Activated naive CD4-positive, alpha-beta T cell treated with anti-CD3 and anti-CD28 coated beads, Interleukin-2, amount 10 ng/mL, durations not matched to agents 7 days and 5 days (primary cell): Measurements from ENCODE around the gene ASS1.

ENCODE experiments used
- CTCF ChIA-PET: fragments of 350-600 bp; sonication (Branson Sonifier 250); formaldehyde crosslinking; loops from one replicate; lab custom pipeline; 2021; ENCODE audit warnings: antibody characterized with exemption; lab: Charles Lee
- DNase-seq: peaks from one replicate; pipeline ENCODE4 v3.0.0-alpha.2; 2020
- H3K27ac Mint-ChIP-seq: one replicate; pipeline ENCODE4 v1.8.0; 2021; ENCODE audit warnings: mild to moderate bottlenecking, moderate library complexity, mixed read lengths
- H3K27me3 Mint-ChIP-seq: one replicate; pipeline ENCODE4 v1.8.0; 2021; ENCODE audit warnings: mild to moderate bottlenecking, mixed read lengths
- H3K36me3 Mint-ChIP-seq: one replicate; pipeline ENCODE4 v1.8.0; 2021; ENCODE audit warnings: mixed read lengths
- H3K4me1 Mint-ChIP-seq: one replicate; pipeline ENCODE4 v1.8.0; 2021; ENCODE audit warnings: mixed read lengths
- H3K4me3 Mint-ChIP-seq: one replicate; pipeline ENCODE4 v1.8.0; 2021; ENCODE audit warnings: mild to moderate bottlenecking, moderate library complexity, mixed read lengths
- H3K9me3 Mint-ChIP-seq: one replicate; pipeline ENCODE4 v1.8.0; 2021; ENCODE audit warnings: mixed read lengths

The ASS1 gene

GRCh38 chr9:130490981-130491380 lies 46.2 kb downstream of the ASS1 start:
- H3K27ac Mint-ChIP-seq = no peak overlapping the region
- no peak for DNase-seq
- peaks cover 12% of the 10 kb centered on the region for H3K9me3 Mint-ChIP-seq
- no peaks in the 10 kb centered on the region for H3K36me3 Mint-ChIP-seq
- CTCF ChIA-PET = no interaction called here
- no peak overlapping the region for H3K4me3 Mint-ChIP-seq
- H3K4me1 Mint-ChIP-seq = no peaks in the 10 kb centered on the region
- peaks cover 12% of the 10 kb centered on the region for H3K27me3 Mint-ChIP-seq

- CTCF ChIA-PET = no interaction called here
- no peaks in the 10 kb centered on the region for H3K4me1 Mint-ChIP-seq
- H3K27me3 Mint-ChIP-seq = peaks cover 8% of the 10 kb centered on the region
- no peaks in the 10 kb centered on the region for H3K36me3 Mint-ChIP-seq
- no peak overlapping the region for H3K27ac Mint-ChIP-seq
- DNase-seq = no peak
- H3K4me3 Mint-ChIP-seq = no peak overlapping the region
- peaks cover 12% of the 10 kb centered on the region for H3K9me3 Mint-ChIP-seq
Observed at GRCh38 chr9:130491830-130492482, 47.2 kb downstream of the ASS1 start.

- H3K27me3 Mint-ChIP-seq = peaks cover 14% of the 10 kb centered on the region
- H3K4me3 Mint-ChIP-seq = no peak overlapping the region
- CTCF ChIA-PET = no interaction called here
- no peaks in the 10 kb centered on the region for H3K36me3 Mint-ChIP-seq
- no peaks in the 10 kb centered on the region for H3K4me1 Mint-ChIP-seq
- peaks cover 12% of the 10 kb centered on the region for H3K9me3 Mint-ChIP-seq
- no peak for DNase-seq
- H3K27ac Mint-ChIP-seq = no peak overlapping the region
Observed at GRCh38 chr9:130493021-130493420, 48.3 kb downstream of the ASS1 start.

- peaks cover 12% of the 10 kb centered on the region for H3K9me3 Mint-ChIP-seq
- H3K4me1 Mint-ChIP-seq = no peaks in the 10 kb centered on the region
- H3K27me3 Mint-ChIP-seq = peaks cover 14% of the 10 kb centered on the region
- H3K4me3 Mint-ChIP-seq = no peak overlapping the region
- CTCF ChIA-PET = no interaction called here
- no peak for DNase-seq
- H3K27ac Mint-ChIP-seq = no peak overlapping the region
- H3K36me3 Mint-ChIP-seq = no peaks in the 10 kb centered on the region
Observed at GRCh38 chr9:130493476-130493875, 48.7 kb downstream of the ASS1 start.

DNA sequence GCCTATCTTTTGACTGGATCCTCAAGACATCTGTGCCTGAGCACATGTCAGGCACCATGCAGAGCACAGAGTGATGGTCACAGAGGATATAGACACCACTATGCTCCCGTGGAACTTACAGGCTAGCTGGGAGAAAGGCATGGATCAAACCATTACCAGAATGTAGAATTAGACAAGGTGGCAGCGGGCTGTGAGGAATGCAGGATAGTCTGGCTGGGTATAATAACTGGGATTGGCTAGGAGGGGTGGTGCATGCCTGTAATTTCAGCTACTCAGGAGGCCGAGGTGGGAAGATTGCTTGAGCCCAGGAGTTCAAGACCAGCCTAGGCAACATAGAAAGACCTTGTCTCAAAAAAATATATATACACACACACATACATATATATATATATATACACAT lies 50.3 kb downstream of the ASS1 start:
- H3K27ac Mint-ChIP-seq = no peak overlapping the region
- no peak overlapping the region for H3K4me3 Mint-ChIP-seq
- H3K9me3 Mint-ChIP-seq = peaks cover 12% of the 10 kb centered on the region
- peaks cover 14% of the 10 kb centered on the region for H3K27me3 Mint-ChIP-seq
- CTCF ChIA-PET = interaction anchor here (1.2 kb wide), 1 partner anchor 507 kb away, joined by 3 read pairs; no protein-coding TSS in a partner anchor
- DNase-seq = no peak
- H3K4me1 Mint-ChIP-seq = no peaks in the 10 kb centered on the region
- no peaks in the 10 kb centered on the region for H3K36me3 Mint-ChIP-seq

GRCh38 chr9:130497139-130497538 lies 52.4 kb downstream of the ASS1 start:
- H3K27ac Mint-ChIP-seq = no peak overlapping the region
- peaks cover 12% of the 10 kb centered on the region for H3K9me3 Mint-ChIP-seq
- H3K36me3 Mint-ChIP-seq = no peaks in the 10 kb centered on the region
- CTCF ChIA-PET = no interaction called here
- H3K27me3 Mint-ChIP-seq = peaks cover 17% of the 10 kb centered on the region
- no peak overlapping the region for H3K4me3 Mint-ChIP-seq
- no peaks in the 10 kb centered on the region for H3K4me1 Mint-ChIP-seq
- no peak for DNase-seq

DNA sequence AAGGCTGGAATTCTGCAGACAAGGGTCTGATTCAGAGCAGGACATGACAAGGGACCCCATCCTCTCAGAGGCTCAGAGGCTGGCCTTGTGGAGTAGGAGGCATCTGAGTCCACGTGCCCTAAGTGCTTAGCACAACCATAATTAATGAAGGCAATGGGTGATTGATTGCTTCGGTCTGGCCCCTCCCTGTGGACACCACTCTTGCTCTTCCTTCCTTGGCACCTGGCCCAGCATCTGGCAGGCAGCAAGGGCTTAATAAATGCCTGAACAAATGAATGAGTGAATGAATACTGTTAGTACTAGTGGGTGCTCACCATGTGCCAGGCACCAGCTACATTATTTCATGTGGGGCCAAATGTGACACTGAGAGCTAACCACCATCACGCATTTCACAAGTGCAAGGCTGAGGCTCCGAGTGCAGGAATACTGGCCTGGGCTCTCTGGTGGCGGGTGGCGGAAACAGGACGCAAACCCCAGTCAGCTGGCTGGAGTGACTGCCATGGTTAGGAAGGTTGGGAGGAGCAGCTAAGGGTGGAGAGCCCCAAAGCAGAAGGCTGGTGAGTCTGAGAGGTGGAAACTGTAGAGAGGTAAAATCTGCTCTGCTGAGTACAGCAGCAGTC lies 53.6 kb downstream of the ASS1 start:
- Mint-ChIP-seq H3K27me3 (peaks cover 17% of the 10 kb centered on the region), H3K36me3 (no peaks in the 10 kb centered on the region), H3K9me3 (peaks cover 12% of the 10 kb centered on the region), H3K4me1 (no peaks in the 10 kb centered on the region), H3K27ac (no peak overlapping the region), H3K4me3 (no peak overlapping the region)
- CTCF ChIA-PET = no interaction called here
- DNase-seq = no peak

DNA sequence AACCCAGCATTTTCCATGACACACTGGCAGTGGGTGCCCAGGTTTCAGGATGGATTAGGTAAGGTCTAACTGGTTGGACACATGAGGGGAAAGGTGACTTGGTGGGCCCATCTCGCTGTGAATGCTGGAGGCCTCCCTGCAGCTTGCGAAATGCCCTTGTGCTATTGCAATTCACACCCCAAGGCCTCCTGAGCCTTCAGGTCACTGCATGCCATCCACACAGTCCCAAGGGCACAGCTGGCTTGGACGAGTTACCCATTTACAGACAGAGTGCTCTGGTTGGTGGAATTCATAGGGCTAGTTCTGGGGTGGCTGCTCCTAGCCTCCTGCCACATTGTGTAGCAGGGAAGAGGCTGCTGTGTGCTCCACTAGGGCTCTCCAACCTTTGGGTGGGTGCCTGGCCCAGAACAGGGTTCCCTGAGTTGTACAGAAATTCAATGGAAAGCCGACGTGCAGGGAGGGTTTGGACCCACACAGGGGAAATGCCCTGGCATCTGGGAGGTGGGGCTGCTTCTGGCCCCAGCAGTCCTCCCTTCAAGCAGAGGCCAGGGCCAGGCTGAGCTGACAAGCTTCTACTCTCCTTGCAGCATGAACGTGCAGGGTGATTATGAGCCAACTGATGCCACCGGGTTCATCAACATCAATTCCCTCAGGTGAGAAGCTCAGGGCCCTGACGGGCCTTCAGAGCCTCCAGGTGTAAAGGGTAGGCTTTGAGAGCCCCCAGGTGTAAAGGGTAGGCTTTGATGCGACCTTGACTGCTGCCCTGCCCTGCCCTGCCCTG lies 54.3 kb downstream of the ASS1 start:
- no peaks in the 10 kb centered on the region for H3K4me1 Mint-ChIP-seq
- DNase-seq = no peak
- no peaks in the 10 kb centered on the region for H3K36me3 Mint-ChIP-seq
- H3K9me3 Mint-ChIP-seq = peaks cover 12% of the 10 kb centered on the region
- H3K27me3 Mint-ChIP-seq = peaks cover 13% of the 10 kb centered on the region
- CTCF ChIA-PET = no interaction called here
- no peak overlapping the region for H3K4me3 Mint-ChIP-seq
- H3K27ac Mint-ChIP-seq = no peak overlapping the region

- Mint-ChIP-seq H3K27me3 (peaks cover 13% of the 10 kb centered on the region), H3K36me3 (no peaks in the 10 kb centered on the region), H3K4me3 (no peak overlapping the region), H3K4me1 (no peaks in the 10 kb centered on the region), H3K9me3 (peaks cover 10% of the 10 kb centered on the region), H3K27ac (no peak overlapping the region)
- CTCF ChIA-PET = no interaction called here
- no peak for DNase-seq
Observed at GRCh38 chr9:130499804-130500263, 55.1 kb downstream of the ASS1 start.

DNA sequence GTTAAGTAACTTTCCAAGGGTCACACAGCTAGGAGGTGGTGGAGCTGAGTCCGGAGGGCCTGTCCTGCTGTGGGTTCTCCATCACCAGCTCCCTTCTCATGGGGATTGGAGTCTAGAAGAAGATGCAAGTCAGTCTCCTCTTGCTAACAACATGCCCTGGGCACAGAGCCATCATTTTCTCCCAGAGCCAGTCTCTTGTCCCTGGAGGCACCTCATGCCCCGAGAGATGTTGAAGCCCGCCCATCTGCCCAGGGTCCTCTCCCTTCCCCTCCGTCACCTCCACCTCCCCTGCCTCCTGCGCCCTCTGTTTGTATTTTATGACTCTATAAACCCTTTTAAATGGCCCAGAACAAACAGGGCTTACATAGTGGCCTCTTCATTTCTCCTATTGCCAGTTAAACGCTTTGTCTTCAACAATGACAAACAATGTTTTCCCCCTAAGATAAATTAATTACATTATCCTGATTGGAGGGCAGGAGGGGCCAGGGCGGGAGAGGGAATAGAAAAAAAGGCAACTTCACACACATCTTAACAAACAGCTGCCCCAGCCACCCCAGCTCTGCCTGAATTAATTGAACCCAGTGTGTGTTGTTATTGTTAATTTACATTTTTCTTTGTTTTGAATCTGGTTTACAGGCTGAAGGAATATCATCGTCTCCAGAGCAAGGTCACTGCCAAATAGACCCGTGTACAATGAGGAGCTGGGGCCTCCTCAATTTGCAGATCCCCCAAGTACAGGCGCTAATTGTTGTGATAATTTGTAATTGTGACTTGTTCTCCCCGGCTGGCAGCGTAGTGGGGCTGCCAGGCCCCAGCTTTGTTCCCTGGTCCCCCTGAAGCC lies 55.8 kb downstream of the ASS1 start:
- H3K27ac Mint-ChIP-seq = peak overlapping the region; percentile 52
- H3K4me1 Mint-ChIP-seq = no peaks in the 10 kb centered on the region
- no peak overlapping the region for H3K4me3 Mint-ChIP-seq
- peaks cover 13% of the 10 kb centered on the region for H3K27me3 Mint-ChIP-seq
- DNase-seq = no peak
- peaks cover 4% of the 10 kb centered on the region for H3K9me3 Mint-ChIP-seq
- CTCF ChIA-PET = no interaction called here
- H3K36me3 Mint-ChIP-seq = no peaks in the 10 kb centered on the region

- no peak overlapping the region for H3K4me3 Mint-ChIP-seq
- no peaks in the 10 kb centered on the region for H3K9me3 Mint-ChIP-seq
- H3K27me3 Mint-ChIP-seq = peaks cover 9% of the 10 kb centered on the region
- DNase-seq = no peak
- H3K36me3 Mint-ChIP-seq = no peaks in the 10 kb centered on the region
- no peaks in the 10 kb centered on the region for H3K4me1 Mint-ChIP-seq
- H3K27ac Mint-ChIP-seq = no peak overlapping the region
- CTCF ChIA-PET = no interaction called here
Observed at GRCh38 chr9:130501639-130502038, 56.9 kb downstream of the ASS1 start.

DNA sequence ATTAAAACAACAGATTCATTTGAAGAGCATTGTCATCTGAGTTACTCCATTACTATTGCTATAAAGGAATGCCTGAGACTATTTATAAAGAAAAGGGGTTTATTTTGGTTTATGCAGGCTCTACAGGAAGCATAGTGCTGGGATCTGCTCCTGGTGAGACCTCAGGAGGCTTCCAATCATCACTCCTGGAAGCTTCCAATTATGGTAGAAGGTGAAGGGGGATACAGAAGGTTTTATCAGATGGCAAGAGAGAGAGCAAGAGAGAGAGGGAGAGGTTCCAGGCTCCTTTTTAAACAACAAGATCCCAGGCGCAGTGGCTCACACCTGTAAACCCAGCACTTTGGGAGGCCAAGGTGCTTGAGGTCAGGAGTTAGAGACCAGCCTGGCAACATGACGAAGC lies 63.5 kb downstream of the ASS1 start:
- H3K27ac Mint-ChIP-seq = no peak overlapping the region

DNA sequence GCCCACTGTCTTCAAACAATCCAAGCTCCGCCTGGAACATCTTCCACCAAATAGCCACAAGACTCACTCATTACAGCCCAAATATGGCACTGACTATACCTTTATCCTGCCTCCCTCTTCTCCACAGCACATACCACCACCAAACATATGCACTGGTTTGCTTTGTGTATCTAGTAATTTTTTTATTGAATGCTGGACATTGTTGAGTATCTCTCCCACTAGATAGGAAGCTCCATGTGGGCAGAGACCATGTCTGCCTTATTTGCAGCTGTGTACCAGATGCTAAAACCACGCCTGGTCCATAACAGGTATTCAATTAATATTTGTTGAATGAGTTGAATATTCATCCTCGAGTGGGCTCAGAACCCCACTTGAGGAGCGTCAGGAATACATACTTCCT lies 67.4 kb downstream of the ASS1 start:
- Mint-ChIP-seq H3K27me3 (peaks cover 11% of the 10 kb centered on the region), H3K36me3 (no peaks in the 10 kb centered on the region), H3K4me3 (no peak overlapping the region), H3K27ac (no peak overlapping the region), H3K4me1 (no peaks in the 10 kb centered on the region), H3K9me3 (no peaks in the 10 kb centered on the region)
- CTCF ChIA-PET = no interaction called here
- no peak for DNase-seq

More for the DNA sequence above, 63.5 kb downstream of the ASS1 start:
- Mint-ChIP-seq H3K9me3 (no peaks in the 10 kb centered on the region), H3K36me3 (no peaks in the 10 kb centered on the region), H3K4me3 (no peak overlapping the region), H3K4me1 (no peaks in the 10 kb centered on the region), H3K27me3 (peaks cover 7% of the 10 kb centered on the region)
- no peak for DNase-seq
- CTCF ChIA-PET = no interaction called here

- Mint-ChIP-seq H3K9me3 (no peaks in the 10 kb centered on the region), H3K4me3 (no peak overlapping the region), H3K4me1 (no peaks in the 10 kb centered on the region), H3K36me3 (no peaks in the 10 kb centered on the region), H3K27ac (no peak overlapping the region), H3K27me3 (peaks cover 17% of the 10 kb centered on the region)
- CTCF ChIA-PET = no interaction called here
- DNase-seq = no peak
Observed at GRCh38 chr9:130513078-130513477, 68.3 kb downstream of the ASS1 start.
